Right hindlimb (tissue), 1 donor: ENCODE data around the gene TTC27.
A peak's percentile ranks its signal among the peaks of the same experiment; 100 is the strongest.
"Not testable (repeated sequence)": the region's sequence is repeated elsewhere in the genome, so short reads cannot be mapped to it uniquely, and the experiment has no call there.

Experiments used
- DNase-seq: peaks from one replicate; pipeline ENCODE4 v3.0.0-alpha.2; 2018

Gene TTC27

DNA sequence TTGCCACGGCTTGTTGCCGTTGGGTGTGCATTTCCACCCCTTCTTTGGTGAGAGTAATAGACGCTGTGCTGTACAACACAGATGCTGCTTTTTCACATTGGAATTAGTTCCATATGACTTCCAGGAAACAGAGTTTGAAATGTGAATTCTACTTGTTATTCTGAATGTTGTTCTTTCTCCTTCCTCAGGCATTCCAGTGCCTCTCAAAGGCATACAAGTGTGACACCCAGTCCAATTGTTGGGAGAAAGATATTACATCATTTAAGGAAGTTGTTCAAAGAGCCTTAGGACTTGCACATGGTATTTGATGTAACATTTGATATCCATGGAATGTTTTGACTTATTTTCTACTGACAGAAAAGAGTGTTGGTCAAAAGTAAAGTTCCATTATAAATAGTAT, 184.5 kb downstream of the TTC27 start:
- no peak for DNase-seq

DNA sequence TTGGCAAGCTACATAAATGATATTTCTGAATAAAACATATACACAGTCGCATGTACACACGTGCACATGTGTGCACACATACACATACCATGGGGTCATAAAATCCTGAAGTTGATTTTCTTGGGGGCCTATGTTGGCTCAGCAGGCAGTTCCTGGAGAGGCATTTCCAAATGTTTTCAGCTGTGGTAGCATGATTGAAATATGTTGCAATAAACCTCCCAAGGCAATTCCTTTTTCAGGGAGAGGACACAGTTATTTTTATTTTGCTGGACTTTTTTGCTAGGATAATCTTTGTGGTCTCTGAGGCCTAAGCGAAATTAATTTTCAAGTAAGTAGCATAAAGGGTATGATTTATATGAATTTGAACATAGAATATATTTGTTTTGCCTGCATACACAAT, 192.2 kb downstream of the TTC27 start:
- no peak for DNase-seq

DNA sequence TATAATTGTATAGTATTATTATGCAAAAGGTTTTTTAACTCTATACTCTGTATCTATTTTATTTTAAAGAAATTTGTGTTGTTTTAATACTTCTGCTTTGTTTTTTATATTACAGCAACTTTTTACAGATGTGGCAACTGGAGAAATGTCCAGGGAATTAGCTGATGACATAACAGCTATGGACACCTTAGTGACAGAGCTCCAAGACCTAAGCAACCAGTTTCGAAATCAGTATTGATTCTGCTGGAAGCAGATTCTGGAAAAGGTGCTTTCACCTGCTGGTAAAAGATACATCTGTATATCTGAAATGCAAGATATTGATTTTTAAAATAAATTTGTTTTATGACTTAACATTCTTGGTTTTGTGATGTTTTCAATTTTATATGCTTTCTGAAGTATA, 192.9 kb downstream of the TTC27 start:
- DNase-seq, result no peak

DNA sequence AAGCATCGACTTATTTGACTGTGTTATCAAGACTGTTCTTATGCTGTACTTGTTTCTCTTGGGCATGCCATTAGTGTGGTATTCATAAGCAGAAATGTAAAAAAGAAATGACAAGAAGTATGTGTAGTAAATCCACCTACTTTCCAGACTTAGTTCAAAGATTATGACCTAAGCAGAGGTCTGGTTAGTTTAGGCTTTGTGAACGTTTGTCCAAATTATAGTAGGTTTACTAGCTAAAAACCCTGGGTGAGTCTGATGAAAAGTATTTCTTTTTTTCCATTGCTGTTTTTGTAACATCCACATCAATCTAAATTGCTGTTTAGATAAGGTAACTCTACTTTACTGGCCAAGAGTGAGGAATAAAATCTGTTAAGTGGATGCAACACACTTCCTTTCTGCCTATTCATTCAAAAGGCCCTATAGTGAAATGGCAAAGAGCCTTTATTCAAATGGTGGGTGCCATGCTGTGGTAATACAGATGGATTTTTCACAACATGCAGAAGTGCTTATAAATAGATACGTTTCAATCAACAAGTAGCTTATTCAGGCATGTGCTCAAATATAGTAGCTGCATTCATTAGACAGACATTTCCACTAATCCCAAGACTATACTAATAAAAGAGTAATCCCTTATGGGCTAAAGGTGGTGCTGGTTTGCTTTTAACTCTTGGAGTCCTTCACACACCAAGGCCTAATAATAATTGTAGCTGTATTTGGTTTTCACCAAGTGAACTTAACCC, 196.4 kb downstream of the TTC27 start:
- DNase-seq, result no peak

DNA sequence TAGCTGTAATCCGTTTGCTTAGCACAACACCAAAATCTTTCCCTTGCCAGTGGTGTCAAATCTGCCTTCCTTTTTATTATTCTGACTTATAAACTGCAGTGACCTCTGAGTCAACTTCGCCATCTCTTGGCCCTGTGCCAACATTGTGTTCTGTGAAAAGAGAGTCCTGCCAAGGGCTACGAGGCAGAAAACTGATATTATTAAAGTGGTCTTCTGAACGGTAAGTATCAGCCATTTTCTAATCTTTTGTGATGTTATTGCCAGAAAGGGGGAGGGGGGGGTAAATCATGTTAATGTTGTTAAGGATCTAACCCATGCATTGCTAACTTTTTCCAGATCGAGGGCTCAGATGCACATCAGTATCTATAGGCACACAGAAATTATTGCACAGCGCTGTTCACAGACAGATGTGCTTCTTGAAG, 197.5 kb downstream of the TTC27 start:
- DNase-seq, result peak; percentile 21

DNA sequence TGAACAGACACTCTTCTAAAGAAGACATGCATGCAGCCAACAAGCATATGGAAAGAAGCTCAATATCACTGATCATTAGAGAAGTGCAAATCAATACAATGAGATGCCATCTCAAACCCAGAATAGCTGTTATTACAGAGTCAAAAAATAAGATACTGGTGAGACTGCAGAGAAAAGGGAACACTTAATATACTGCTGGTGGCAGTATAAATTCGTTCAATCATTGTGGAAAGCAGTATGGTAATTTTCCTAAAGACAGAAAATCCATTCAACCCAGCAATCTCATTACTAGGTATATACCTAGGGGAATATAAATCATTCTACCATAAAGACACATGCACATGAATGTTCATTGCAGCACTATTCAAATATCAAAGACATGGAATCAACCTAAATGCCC, 202.3 kb downstream of the TTC27 start:
- DNase-seq, result no peak

DNA sequence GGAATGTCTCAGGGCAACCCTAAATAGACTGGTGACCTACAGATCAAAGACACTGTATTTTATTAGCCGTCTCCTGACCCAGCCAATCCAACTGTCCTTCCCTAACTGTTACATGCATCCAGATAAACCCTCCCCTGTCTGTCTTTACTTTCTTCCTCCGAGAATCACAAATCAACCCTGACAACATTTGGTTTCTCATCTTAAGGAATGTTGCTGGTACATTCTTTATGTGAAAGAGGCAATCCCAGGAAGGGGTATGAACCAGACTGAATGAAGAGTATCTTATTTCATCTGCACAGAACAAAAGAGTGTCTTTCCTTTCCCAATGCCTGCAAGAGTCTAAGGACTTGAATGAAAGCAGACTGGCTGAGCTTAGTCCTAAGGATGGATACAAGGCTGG, 205.0 kb downstream of the TTC27 start:
- no peak for DNase-seq

DNA sequence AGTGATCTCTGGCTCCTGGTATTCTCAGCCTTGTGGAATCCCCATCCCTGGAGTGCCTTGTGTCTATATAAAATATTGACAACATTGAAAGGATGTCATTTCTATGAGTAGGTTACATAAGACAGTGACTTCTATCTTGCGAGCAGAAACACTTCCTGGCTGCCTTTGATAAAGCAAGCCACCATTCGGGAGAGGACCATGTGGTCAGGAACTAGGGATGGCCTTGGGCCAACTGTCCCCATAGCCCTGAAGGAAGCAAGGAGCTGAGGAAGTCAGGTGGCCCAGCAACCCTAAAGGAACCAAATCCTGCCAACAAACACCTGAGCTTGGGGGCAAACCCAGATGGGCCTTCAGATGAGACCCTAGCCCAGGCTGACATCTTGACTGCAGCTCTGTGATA, 205.9 kb downstream of the TTC27 start:
- no peak for DNase-seq

DNA sequence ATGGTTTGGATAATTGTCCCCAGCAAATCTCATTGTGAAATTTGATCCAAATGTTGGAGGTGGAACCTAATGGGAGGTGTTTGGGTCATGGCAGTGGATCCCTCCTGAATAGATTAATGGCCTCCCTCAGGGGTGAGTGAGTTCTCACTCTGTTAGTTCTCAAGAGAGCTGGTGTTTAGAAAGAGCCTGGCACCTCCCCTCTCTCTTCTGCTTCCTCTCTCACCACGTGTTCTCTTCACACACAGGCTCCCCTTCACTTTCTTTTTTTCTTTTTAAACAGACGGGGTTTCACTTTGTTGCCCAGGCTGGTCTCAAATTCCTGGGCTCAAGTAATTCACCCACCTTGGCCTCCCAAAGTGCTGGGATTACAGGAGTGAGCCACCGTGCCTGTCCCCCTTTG, 207.3 kb downstream of the TTC27 start:
- DNase-seq, result no peak

DNA sequence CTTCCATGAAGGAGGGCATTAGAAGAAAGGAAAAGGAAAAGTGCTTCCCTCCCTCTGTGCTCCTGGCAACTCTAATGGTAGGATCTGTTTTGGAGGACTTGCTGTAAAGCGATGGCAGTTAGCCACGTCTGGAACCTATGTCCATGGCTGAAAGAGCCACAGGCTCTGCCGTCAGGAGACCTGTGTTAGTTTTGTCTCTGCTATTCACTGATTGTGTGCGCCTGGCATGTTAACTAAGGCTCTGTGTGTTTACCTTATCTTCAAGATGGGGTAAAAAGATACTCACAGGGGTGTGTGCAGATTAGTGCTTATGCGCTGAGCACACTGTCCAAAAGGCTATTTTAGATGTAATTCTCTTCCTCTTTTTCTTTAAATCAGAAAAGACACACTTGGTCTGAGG, 209.1 kb downstream of the TTC27 start:
- DNase-seq, result peak; percentile 47

DNA sequence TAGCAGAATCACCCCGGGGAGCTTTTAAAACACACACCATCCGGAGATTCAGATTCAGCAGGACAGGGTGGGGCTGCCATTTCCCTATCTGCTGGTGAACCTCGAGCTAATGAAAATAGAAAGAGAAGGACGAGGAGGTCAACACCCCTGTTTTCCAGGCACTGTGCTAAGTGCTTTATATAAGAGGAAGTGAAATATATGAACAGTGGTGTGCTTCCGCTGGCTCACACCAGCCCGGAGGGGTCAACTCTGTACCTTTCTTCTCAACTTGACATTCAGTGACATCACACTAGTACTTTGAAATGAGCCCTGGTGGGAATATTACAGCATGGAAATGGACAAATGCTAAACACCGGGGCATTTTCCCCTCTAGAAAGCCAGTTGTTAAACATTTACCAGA, 210.6 kb downstream of the TTC27 start:
- DNase-seq, result no peak

DNA sequence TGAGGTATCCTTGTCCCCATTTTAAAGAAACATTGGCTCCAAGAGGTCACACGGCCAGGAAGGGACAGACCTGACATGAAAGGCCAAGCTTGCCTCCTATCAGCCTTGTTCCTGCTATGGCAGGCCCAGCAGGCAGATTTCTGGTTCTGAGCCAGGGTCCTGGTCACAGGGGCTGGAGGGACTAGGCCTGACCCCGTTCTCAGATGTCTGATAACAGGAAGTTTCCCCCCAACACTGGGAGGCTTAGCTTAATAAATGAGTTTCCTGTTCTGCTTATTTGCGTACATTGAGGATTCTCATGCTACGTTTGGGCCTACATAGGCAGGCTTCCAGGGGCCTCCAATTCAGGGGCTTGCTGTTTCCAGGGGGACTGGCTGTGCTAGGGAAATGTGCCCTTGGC, 211.1 kb downstream of the TTC27 start:
- no peak for DNase-seq

DNA sequence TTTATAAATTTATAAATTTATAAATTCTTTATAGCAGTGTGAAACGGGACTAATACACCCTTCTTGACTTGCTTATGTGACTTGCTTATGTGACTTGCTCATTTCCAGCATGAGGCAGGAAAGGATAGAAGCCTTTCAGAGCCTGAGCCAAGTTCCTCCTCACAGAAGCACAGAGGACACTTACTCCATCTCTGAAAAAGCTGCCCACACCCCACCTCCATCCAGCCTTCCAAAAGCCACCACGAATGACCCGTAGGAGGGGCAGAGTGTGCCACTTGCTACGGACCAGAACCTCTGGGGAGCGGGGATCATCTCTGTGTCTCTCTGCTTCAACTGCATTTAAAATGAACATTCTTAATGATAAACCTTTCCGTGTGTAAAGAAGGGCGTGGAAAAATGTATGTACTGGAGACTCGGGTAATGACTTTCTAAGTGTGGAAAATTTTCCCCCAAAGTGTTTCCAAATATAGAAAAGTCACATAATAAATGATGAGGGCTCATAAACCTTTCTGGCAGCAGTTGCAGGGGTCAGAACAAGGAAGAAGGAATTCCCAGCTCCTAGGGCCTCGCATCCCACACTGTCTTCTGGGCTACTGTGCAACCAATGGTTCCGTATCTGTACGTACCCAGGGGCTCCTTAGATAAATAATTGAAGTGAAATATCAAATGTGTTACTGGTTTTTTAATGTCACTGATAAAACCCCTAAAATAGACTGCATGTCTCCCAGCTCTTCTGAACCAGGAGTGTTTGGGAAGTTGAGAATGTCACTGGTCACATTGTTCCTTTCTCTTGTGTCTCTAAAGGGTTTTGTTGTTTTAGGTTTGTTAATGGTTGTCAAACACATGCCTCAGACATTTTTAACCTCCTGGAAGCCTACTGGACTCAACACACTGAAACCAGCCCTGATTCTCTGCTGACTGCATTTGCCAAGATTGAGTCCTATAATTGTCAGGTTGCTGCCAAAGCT, 214.4 kb downstream of the TTC27 start:
- no peak for DNase-seq

DNA sequence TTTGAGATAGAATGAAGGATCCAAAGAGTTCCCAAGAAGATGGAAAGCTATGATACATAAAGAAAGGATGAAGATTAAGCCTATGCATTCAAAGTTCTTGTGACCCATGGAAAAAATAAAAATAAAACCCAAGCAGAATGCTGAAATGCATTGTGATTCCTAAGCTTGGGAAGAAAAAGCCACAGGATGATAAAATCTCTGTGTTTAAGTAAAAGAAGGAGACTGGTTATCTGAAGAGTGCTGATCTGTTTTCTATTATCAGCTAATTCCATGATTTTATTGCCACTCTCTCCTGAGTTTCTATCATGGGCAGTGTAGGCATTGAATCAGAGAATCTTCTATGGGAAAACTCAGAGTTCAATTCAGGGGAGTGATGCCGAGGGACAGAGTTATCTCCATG, 215.8 kb downstream of the TTC27 start:
- no peak for DNase-seq

DNA sequence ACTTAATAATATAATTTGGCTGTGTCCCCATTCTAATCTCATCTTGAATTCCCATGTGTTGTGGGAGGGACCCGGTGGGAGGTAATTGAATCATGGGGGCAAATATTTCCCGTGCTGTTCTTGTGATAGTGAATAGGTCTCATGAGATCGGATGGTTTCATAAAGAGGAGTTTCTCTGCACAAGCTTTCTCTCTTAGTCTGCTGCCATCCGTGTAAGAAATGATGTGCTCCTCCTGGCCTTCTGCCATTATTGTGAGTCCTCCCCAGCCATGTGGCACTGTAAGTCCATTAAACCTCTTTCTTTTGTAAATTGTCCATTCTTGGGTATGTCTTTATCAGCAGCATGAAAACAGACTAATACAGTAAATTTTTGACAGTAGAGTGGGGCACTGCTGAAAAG, 216.4 kb downstream of the TTC27 start:
- no peak for DNase-seq

DNA sequence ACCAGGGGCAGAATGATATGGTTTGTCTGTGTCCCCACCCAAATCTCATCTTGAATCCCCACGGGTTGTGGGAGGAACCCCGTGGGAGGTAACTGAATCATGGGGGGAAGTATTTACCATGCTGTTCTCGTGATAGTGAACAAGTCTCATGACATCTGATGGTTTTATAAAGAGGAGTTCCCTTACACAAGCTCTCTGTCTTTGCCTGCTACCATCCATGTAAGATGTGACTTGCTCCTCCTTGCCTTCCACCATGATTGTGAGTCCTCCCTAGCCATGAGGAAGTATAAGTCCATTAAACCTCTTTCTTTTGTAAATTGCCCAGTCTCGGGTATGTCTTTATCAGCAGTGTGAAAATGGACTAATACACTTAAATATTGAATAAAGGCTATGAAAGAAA, 218.4 kb downstream of the TTC27 start:
- DNase-seq, result not testable (repeated sequence)

DNA sequence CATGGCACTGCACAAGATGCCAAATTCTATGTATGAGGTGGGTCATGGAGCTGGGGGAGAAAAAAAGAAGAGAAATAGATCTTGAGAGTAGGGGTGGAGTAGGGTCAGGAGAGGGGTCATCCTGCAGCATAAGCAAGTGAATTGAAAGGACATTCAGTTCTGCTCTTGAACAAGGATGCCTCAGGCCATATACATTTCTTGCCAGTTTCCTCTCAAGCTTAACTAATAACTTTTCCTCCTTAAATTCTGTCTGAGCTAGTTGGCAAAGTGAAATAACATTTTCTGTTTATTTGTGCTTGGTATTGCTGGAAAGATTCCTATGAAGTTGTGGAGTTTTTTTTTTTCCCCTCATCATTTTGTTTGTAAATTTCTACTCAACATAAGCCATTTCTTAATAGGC, 219.9 kb downstream of the TTC27 start:
- DNase-seq, result no peak

DNA sequence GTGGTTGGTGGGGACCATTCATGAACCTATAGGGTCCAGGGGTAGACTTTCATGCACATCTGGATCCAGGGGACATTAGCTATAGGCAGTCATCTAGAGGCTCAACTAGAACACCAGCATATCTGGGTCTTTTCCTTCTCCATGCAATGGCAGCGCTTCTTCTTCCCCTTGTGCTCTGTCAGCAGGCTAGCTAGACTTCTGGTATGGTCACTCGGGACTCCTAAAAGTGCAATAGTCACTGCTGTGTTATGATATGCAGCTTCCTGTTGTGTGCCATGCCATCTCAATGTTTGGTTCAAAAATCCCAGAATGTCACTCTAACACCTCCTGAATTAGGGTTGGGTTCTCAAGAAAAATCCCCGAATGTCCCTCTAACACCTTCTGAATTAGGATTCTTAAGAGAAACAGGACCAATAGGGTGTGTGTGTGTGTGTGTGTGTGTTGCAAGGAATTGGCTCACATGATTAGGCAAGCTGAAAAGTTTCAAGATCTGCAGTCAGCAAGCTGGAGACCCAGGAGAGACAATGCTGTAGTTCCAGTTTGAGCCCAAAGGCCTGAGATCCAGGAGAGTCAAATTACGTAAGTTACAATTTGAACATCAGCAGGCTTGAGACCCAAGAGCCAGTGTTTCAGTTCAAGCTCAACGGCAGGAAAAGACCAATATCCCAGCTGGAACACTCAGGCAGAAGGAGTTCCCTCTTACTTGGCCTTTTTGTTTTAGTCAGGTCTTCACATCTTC, 221.8 kb downstream of the TTC27 start:
- DNase-seq, result no peak

DNA sequence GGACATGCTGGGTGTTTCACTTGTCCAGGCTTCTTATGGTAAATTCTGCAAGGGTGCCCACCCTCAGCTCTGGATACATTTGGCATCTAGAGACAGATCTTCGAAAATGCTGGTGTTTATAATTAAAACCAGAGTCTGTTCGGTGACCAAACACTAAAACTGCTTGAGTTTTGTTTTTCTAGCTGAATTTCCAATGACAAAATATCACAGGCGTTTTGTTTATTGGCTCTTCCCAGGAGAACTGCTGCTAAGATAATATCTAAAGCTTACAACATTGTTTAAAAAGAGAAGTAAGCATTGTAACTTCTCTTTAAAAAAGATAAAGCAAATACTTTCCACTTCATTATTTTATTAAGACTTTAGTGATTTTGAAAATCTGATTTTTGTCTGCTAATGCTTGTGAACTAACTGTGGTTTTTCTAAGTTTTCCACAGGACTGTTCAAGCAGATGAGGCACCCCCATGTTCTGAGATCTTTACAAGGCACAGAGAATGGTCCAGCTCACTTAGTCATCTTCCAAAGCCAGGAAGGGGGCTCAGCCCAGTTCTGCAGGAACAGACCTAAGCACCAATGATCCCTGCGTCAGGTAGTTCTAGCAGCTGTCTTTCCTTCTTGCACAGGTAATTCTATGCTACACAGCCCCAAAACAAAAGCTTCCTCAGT, 224.1 kb downstream of the TTC27 start:
- DNase-seq, result no peak

DNA sequence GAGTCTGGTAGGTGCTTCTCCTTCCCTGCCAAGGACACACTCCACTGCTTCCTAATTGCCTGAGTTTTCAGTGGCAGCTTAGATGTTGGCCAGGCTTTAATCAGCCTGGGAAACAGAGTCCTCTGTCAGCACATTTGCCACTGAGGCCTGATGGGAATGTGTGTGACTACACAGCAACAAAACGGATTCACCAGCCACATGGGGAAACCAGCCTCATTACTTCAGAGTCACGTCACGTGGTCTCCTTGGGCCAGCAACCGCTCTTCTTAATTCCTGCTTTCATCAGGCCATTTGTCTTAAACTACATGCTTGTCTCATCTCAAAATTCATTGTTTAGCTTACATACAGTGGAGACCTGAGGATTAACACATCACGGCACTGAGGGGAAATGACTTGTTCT, 225.0 kb downstream of the TTC27 start:
- no peak for DNase-seq

DNA sequence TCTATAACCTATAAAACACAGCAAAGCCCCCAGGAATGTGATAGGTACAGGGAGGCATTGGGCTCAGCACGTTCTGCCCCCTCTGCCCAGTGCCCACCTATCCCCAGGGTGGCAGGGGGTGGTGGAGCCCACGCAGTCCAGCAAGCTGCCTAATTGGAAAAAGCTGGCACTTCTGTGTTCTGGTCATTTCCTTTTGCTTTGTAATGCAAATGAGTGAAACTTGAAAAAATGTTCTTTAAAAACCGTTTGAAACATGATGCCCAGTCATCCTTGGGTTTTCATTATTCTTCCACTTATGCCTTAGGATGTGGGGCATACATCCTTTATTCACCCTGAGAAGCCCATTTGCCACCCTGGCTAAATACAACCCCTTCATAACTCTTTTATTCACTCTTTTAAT, 229.0 kb downstream of the TTC27 start:
- no peak for DNase-seq

DNA sequence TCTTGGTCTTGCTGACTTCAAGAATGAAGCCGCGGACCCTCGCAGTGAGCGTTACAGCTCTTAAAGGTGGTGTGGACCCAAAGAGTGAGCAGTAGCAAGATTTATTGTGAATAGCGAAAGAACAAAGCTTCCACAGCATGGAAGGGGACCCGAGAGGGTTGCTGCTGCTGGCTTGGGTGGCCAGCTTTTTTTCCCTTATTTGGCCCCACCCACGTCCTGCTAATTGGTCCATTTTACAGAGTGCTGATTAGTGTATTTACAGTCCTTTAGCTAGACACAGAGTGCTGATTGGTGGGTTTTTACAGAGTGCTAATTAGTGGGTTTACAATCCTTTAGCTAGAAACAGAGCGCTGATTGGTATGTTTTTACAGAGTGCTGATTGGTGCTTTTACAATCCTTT, 230.9 kb downstream of the TTC27 start:
- DNase-seq, result no peak

DNA sequence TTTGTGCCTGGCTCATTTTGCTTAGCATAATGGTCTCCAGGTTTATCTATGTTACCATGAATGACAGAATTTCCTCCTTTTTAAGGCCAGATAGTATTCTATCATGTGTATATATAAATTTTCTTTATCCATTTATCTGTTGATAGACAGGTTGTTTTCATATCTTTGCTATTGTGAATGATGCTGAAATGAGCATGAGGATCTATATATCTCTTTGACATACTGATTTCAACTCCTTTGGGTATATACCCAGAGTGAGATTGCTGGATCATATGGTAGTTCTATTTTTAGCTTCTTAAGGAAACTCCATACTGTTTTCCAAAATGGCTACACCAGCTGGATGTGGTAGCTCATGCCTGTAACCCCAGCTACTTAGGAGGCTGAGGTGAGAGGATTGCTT, 232.5 kb downstream of the TTC27 start:
- DNase-seq, result no peak
